HepG2 (cell line): ENCODE data around the gene HEPACAM2. TPM values are rescaled to one million over a fixed set of nuclear protein-coding genes. Genes with fewer than 3 reads are reported as not detected.

Source experiments
- ATAC-seq: fragments of 200-7000 bp; cut with Tn5 transposase; 3 replicates; pipeline ENCODE4 v1.9.1; 2020; ENCODE audit warnings: mild to moderate bottlenecking, moderate library complexity
- BruUV-seq: library from RNA; stranded (reverse); fragments of 400-500 nt; replicated peaks from 2 replicates; lab custom pipeline; 2021; lab: Mats Ljungman, UMichigan
- CTCF ChIA-PET: fragments of 300-600 bp; formaldehyde crosslinking; extraction: SDS; loops from one replicate; lab custom pipeline; 2021; ENCODE audit warnings: low total read pairs, inconsistent platforms, low intra/inter-chr PET ratio; lab: Yijun Ruan, JAX
- POLR2A ChIA-PET: fragments of 350-600 bp; sonication (Branson Sonifier 250); formaldehyde crosslinking; loops from one replicate; lab custom pipeline; 2020; ENCODE audit warnings: antibody characterized with exemption, inconsistent platforms; lab: Yijun Ruan, JAX
- DNase-seq: peaks from one replicate; pipeline ENCODE4 v3.0.0-alpha.2; 2015; ENCODE audit warnings: low spot score
- FAIRE-seq: peaks from 3 replicates; lab custom pipeline; 2011; peaks lifted over from hg19 to GRCh38; lab: Jason Lieb, UNC
- H2AFZ ChIP-seq: one replicate; pipeline ENCODE4 v1.6.1; 2011; ENCODE audit warnings: low read length, inconsistent platforms
- H3K27ac ChIP-seq: fragments of 300-600 bp; 3 replicates; pipeline ENCODE4 v1.8.0; 2011; ENCODE audit warnings: mixed run types, mild to moderate bottlenecking, mixed read lengths, low read length, inconsistent platforms; ENCODE audit not compliant: insufficient read depth; ENCODE audit errors: extremely low read length
- H3K27me3 ChIP-seq, 2 experiments: fragments of 200-600 bp in 1 of 2; 2 replicates in 1 of 2; 3 replicates in 1 of 2; pipeline versions ENCODE4 v1.6.0 to v1.8.0; 2011; ENCODE audit warnings: low read length in 2 of 2, mild to moderate bottlenecking in 2 of 2, moderate library complexity in 2 of 2, inconsistent platforms in 1 of 2; ENCODE audit not compliant: insufficient read depth in 2 of 2, control insufficient read depth in 1 of 2
- H3K36me3 ChIP-seq, 2 experiments: fragments of 200-600 bp in 1 of 2; replicated peaks in 1 of 2; 2 replicates in 1 of 2; 3 replicates in 1 of 2; pipeline versions ENCODE4 v1.5.1 to v1.8.0; 2011; ENCODE audit warnings: low read length in 2 of 2, inconsistent platforms in 1 of 2; ENCODE audit not compliant: insufficient read depth in 2 of 2, control insufficient read depth in 1 of 2
- H3K4me1 ChIP-seq: 2 replicates; pipeline ENCODE4 v1.5.1; 2012; ENCODE audit warnings: low read length, inconsistent platforms; ENCODE audit not compliant: insufficient read depth
- H3K4me2 ChIP-seq: 2 replicates; pipeline ENCODE4 v1.6.0; 2011; ENCODE audit warnings: low read depth, low read length, inconsistent platforms
- H3K4me3 ChIP-seq, 3 experiments: fragments of 200-600 bp in 1 of 3; sonication (generic), shearing (Covaris generic) in 1 of 3; replicated peaks in 1 of 3; 2 replicates each; pipeline ENCODE4 v1.5.1; 2011 to 2016; ENCODE audit warnings: low read length in 3 of 3, inconsistent platforms in 2 of 3, low read depth in 2 of 3, mild to moderate bottlenecking in 2 of 3, control low read depth in 1 of 3, mixed read lengths in 1 of 3; ENCODE audit not compliant: insufficient read depth in 1 of 3
- H3K79me2 ChIP-seq: one replicate; pipeline ENCODE4 v1.6.1; 2011; ENCODE audit warnings: low read length, inconsistent platforms; ENCODE audit not compliant: insufficient read depth
- H3K9ac ChIP-seq: 2 replicates; pipeline ENCODE4 v1.6.0; 2011; ENCODE audit warnings: mild to moderate bottlenecking, low read depth, low read length, inconsistent platforms; ENCODE audit not compliant: insufficient read depth
- H3K9me3 ChIP-seq: 2 replicates; pipeline ENCODE4 v1.5.1; 2012; ENCODE audit warnings: mild to moderate bottlenecking, low read length
- H4K20me1 ChIP-seq: 2 replicates; pipeline ENCODE4 v1.6.0; 2011; ENCODE audit warnings: inconsistent platforms, mild to moderate bottlenecking, low read length, moderate library complexity; ENCODE audit not compliant: insufficient read depth
- DNMT1 ChIP-seq: sonication (generic); formaldehyde crosslinking; IDR thresholded peaks from 2 replicates; pipeline ENCODE4 v1.5.1; 2020; ENCODE audit warnings: mild to moderate bottlenecking, missing genetic modification reagents
- GMEB2 ChIP-seq: IDR thresholded peaks from 2 replicates; pipeline ENCODE4 v1.6.1; 2016; ENCODE audit warnings: missing biosample characterization, missing genetic modification reagents, low read depth
- SRSF9 ChIP-seq: fragments of 200-400 bp; formaldehyde crosslinking; IDR thresholded peaks from 2 replicates; pipeline ENCODE4 v1.6.1; 2018; ENCODE audit warnings: borderline replicate concordance, mild to moderate bottlenecking, low read depth, low read length; ENCODE audit not compliant: insufficient read depth, poor library complexity, severe bottlenecking
- ZBTB49 ChIP-seq: sonication (generic); formaldehyde crosslinking; IDR thresholded peaks from 2 replicates; pipeline ENCODE4 v1.4.0; 2020; ENCODE audit warnings: missing genetic modification reagents, borderline replicate concordance
- ZNF274 ChIP-seq: sonication (generic); formaldehyde crosslinking; IDR thresholded peaks from 2 replicates; pipeline ENCODE4 v1.5.1; 2020; ENCODE audit warnings: mild to moderate bottlenecking, missing genetic modification reagents
- WGBS: methylation state at CpG from one replicate; pipeline ENCODE4 v1.1.6; 2017; ENCODE audit warnings: low lambda C conversion rate; 5-methylcytosine and 5-hydroxymethylcytosine counted together
- in situ Hi-C: cut with HindIII; loops from 2 replicates; pipeline ENCODE4 v1.10.0; 2017; ENCODE audit warnings: low pct_unique_long_range_greater_than_20kb; ENCODE audit not compliant: extremely low pct_ligation_motif_present
- intact Hi-C: fragments of 100-400 bp; cut with micrococcal nuclease; formaldehyde crosslinking; loops from one replicate; pipeline ENCODE4 v1.10.0; 2022; ENCODE audit not compliant: unreplicated experiment
- polyA plus RNA-seq, 8 experiments: library from polyadenylated mRNA; depleted of rRNA in 3 of 8; stranded (reverse) in 7 of 8; unstranded in 1 of 8; fragments of >200 nt; fragmentation: Illumina TruSeq in 4 of 8; extraction: Trizol in 4 of 8; gene quantifications; 2 replicates each; pipeline versions ENCODE4 v1.2.1 to v1.2.3, GENCODE V29; 2011 to 2016; ENCODE audit warnings: low read depth in 4 of 8, missing spikeins in 1 of 8, mixed read lengths in 1 of 8; ENCODE audit not compliant: insufficient read depth in 1 of 8
- total RNA-seq, 5 experiments: library from RNA; depleted of rRNA; stranded (reverse); fragments of >200 nt; fragmentation: Illumina TruSeq; extraction: Trizol; gene quantifications; 2 replicates each; pipeline ENCODE4 v1.2.3, GENCODE V29; 2016; ENCODE audit warnings: low read depth in 1 of 5

HEPACAM2 gene
- total and polyA plus RNA-seq, 2 of the 13 experiments (the other 11 are each of a cell fraction or from before 2014, with no cell fraction given): not detected

- no TSS peak for BruUV-seq
- POLR2A ChIA-PET: no interaction called here
- H4K20me1 ChIP-seq: no peaks in the 10 kb centered on the region
- in situ Hi-C loops: no loop called here
- no peaks in the 10 kb centered on the region for H3K27me3 ChIP-seq
- no peak for DNase-seq
- WGBS: 96% methylated on average over 4 of the region's 4 CpGs
- no peak overlapping the region for H3K4me3 ChIP-seq
- no peaks in the 10 kb centered on the region for H3K4me1 ChIP-seq
- no peak for FAIRE-seq
- no peak for ATAC-seq
- TF ChIP-seq SRSF9: no peak
- TF ChIP-seq DNMT1 (CRISPR knock-in tag): no peak
- no peak for TF ChIP-seq ZBTB49 (CRISPR knock-in tag)
- TF ChIP-seq ZNF274 (CRISPR knock-in tag): no peak
- no peak for TF ChIP-seq GMEB2 (CRISPR knock-in tag)
- TF ChIP-seq, all 625 proteins: peak for 0
- Histone ChIP-seq H3K27ac (no peak overlapping the region), H3K9ac (no peak overlapping the region), H3K9me3 (no peaks in the 10 kb centered on the region), H3K79me2 (peaks cover 2% of the 10 kb centered on the region), H3K4me2 (no peak overlapping the region), H3K36me3 (0 out of 5 replicates have a peak, but pooled peaks cover 0 to 3% of the 10 kb centered on the region in 2 experiments), H2AFZ (no peak overlapping the region)
- CTCF ChIA-PET: no interaction called here
- intact Hi-C loops: loop anchor here (10.0 kb wide), 1 partner anchor 845 kb away; no protein-coding TSS in a partner anchor
These were observed 13.6 kb upstream of the HEPACAM2 start for GRCh38 chr7:93239824-93240223.
